ENCODE data around the gene ALKBH3.

The ALKBH3 gene

GRCh38 chr11:43895601-43896000, 15.0 kb downstream of the ALKBH3 start:
- Histone ChIP-seq H2AFZ (ENCODE audit: low read depth, low read length) (no peak overlapping the region), H3K27ac (ENCODE audit: low read length) (no peak overlapping the region), H3K4me2 (ENCODE audit: insufficient read depth, low read length) (no peak overlapping the region), H3K27me3 (ENCODE audit: insufficient read depth, low read length, poor library complexity) (no peaks in the 10 kb centered on the region), H3K4me3 (ENCODE audit: low read depth in 1 of 2, low read length in 2 of 2) (no peak overlapping the region), H3K9ac (ENCODE audit: low read depth, low read length) (no peak overlapping the region), H3K4me1 (ENCODE audit: insufficient read depth, low read length) (no peaks in the 10 kb centered on the region), H3K36me3 (ENCODE audit: insufficient read depth, low read length) (peaks cover 25% of the 10 kb centered on the region; the same call in 1 of the 2 replicates), H3K9me3 (ENCODE audit: insufficient read depth, low read length, severe bottlenecking) (no peaks in the 10 kb centered on the region), H3K79me2 (ENCODE audit: insufficient read depth, low read length) (no peaks in the 10 kb centered on the region), H4K20me1 (ENCODE audit: insufficient read depth, low read length) (no peaks in the 10 kb centered on the region; the same call in 1 of the 2 replicates)
- ATAC-seq (ENCODE audit: insufficient read depth, low read depth) (no peak), DNase-seq (no peak)
- TF ChIP-seq CTCF (IDR thresholded peaks at IDR 0.05; ENCODE audit: borderline replicate concordance, extremely low read depth, low read length, poor library complexity, severe bottlenecking) = no peak
- no peak for TF ChIP-seq EZH2 (IDR thresholded peaks at IDR 0.05; ENCODE audit: borderline replicate concordance, low read depth, low read length, severe bottlenecking)

GRCh38 chr11:43898574-43898973, 17.9 kb downstream of the ALKBH3 start:
- Histone ChIP-seq H3K36me3 (ENCODE audit: insufficient read depth, low read length) (peaks cover 14% of the 10 kb centered on the region; the same call in 1 of the 2 replicates), H3K4me2 (ENCODE audit: insufficient read depth, low read length) (no peak overlapping the region), H2AFZ (ENCODE audit: low read depth, low read length) (no peak overlapping the region), H3K4me1 (ENCODE audit: insufficient read depth, low read length) (no peaks in the 10 kb centered on the region), H4K20me1 (ENCODE audit: insufficient read depth, low read length) (no peaks in the 10 kb centered on the region; the same call in 1 of the 2 replicates), H3K27ac (ENCODE audit: low read length) (no peak overlapping the region), H3K9ac (ENCODE audit: low read depth, low read length) (no peak overlapping the region), H3K79me2 (ENCODE audit: insufficient read depth, low read length) (no peaks in the 10 kb centered on the region), H3K9me3 (ENCODE audit: insufficient read depth, low read length, severe bottlenecking) (no peaks in the 10 kb centered on the region), H3K4me3 (ENCODE audit: low read depth in 1 of 2, low read length in 2 of 2) (no peak overlapping the region), H3K27me3 (ENCODE audit: insufficient read depth, low read length, poor library complexity) (no peaks in the 10 kb centered on the region)
- no peak for ATAC-seq (ENCODE audit: insufficient read depth, low read depth)
- no peak for DNase-seq
- TF ChIP-seq EZH2 (IDR thresholded peaks at IDR 0.05; ENCODE audit: borderline replicate concordance, low read depth, low read length, severe bottlenecking) (no peak), CTCF (IDR thresholded peaks at IDR 0.05; ENCODE audit: borderline replicate concordance, extremely low read depth, low read length, poor library complexity, severe bottlenecking) (no peak)

GRCh38 chr11:43899094-43899493, 18.5 kb downstream of the ALKBH3 start:
- no peaks in the 10 kb centered on the region for H3K27me3 ChIP-seq (ENCODE audit: insufficient read depth, low read length, poor library complexity)
- no peak overlapping the region for H3K4me2 ChIP-seq (ENCODE audit: insufficient read depth, low read length)
- no peak for TF ChIP-seq EZH2 (IDR thresholded peaks at IDR 0.05; ENCODE audit: borderline replicate concordance, low read depth, low read length, severe bottlenecking)
- no peaks in the 10 kb centered on the region for H3K4me1 ChIP-seq (ENCODE audit: insufficient read depth, low read length)
- no peaks in the 10 kb centered on the region; the same call in 1 of the 2 replicates for H4K20me1 ChIP-seq (ENCODE audit: insufficient read depth, low read length)
- no peaks in the 10 kb centered on the region for H3K79me2 ChIP-seq (ENCODE audit: insufficient read depth, low read length)
- H3K9ac ChIP-seq (ENCODE audit: low read depth, low read length) = no peak overlapping the region
- no peak overlapping the region for H3K27ac ChIP-seq (ENCODE audit: low read length)
- H3K4me3 ChIP-seq (ENCODE audit: low read depth in 1 of 2, low read length in 2 of 2) = no peak overlapping the region
- no peak overlapping the region for H2AFZ ChIP-seq (ENCODE audit: low read depth, low read length)
- ATAC-seq (ENCODE audit: insufficient read depth, low read depth) (no peak), DNase-seq (no peak)
- no peaks in the 10 kb centered on the region for H3K9me3 ChIP-seq (ENCODE audit: insufficient read depth, low read length, severe bottlenecking)
- H3K36me3 ChIP-seq (ENCODE audit: insufficient read depth, low read length) = peaks cover 14% of the 10 kb centered on the region; the same call in 1 of the 2 replicates

DNA sequence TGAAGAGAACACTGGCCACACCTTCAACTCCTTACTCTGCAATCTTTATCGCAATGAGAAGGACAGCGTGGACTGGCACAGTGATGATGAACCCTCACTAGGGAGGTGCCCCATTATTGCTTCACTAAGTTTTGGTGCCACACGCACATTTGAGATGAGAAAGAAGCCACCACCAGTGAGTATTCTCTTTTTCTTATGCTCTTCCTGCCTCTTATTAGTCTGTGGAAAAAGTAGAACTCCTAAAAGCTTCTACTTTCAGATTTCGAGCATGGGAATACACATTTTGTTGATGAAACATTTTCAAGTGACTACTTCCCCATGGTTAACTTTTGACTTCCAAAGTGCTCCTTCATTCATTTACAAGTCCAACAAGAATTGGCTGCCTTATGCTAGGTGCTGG, 20.9 kb downstream of the ALKBH3 start:
- Histone ChIP-seq H3K27me3 (ENCODE audit: insufficient read depth, low read length, poor library complexity) (no peaks in the 10 kb centered on the region), H3K79me2 (ENCODE audit: insufficient read depth, low read length) (no peaks in the 10 kb centered on the region), H2AFZ (ENCODE audit: low read depth, low read length) (no peak overlapping the region), H3K9ac (ENCODE audit: low read depth, low read length) (no peak overlapping the region), H3K4me2 (ENCODE audit: insufficient read depth, low read length) (no peak overlapping the region), H4K20me1 (ENCODE audit: insufficient read depth, low read length) (no peaks in the 10 kb centered on the region; the same call in 1 of the 2 replicates), H3K4me3 (ENCODE audit: low read depth in 1 of 2, low read length in 2 of 2) (no peak overlapping the region), H3K4me1 (ENCODE audit: insufficient read depth, low read length) (no peaks in the 10 kb centered on the region), H3K36me3 (ENCODE audit: insufficient read depth, low read length) (peaks cover 14% of the 10 kb centered on the region; the same call in 1 of the 2 replicates), H3K9me3 (ENCODE audit: insufficient read depth, low read length, severe bottlenecking) (no peaks in the 10 kb centered on the region), H3K27ac (ENCODE audit: low read length) (no peak overlapping the region)
- no peak for ATAC-seq (ENCODE audit: insufficient read depth, low read depth)
- no peak for TF ChIP-seq EZH2 (IDR thresholded peaks at IDR 0.05; ENCODE audit: borderline replicate concordance, low read depth, low read length, severe bottlenecking)
- no peak for TF ChIP-seq CTCF (IDR thresholded peaks at IDR 0.05; ENCODE audit: borderline replicate concordance, extremely low read depth, low read length, poor library complexity, severe bottlenecking)
- DNase-seq = no peak

Data from DND-41 (cell line).